ENCODE data around the gene ZNF613.

GRCh38 chr19:51965583-51965982 lies 38.3 kb downstream of the ZNF613 start:
- TF ChIP-seq CTCF (conservative IDR thresholded peaks at IDR 0.05; ENCODE audit: low read depth, low read length): no peak
- TF ChIP-seq EZH2 (IDR thresholded peaks at IDR 0.05; ENCODE audit: low read length, unreplicated experiment): no peak
- no peak for TF ChIP-seq EZH2phosphoT487 (IDR thresholded peaks at IDR 0.05; ENCODE audit: borderline replicate concordance, low read length)
